K562 (cell line): Measurements from ENCODE around the gene TNPO2. TPM values are rescaled to one million over a fixed set of nuclear protein-coding genes. Genes with fewer than 3 reads are reported as not detected.
A peak's percentile ranks its signal among the peaks of the same experiment; 100 is the strongest.

Source experiments
- ASH1L ChIP-seq: fragments of 450-650 bp; IDR thresholded peaks from 2 replicates; pipeline ENCODE4 v1.6.1; 2018; ENCODE audit warnings: borderline replicate concordance, mild to moderate bottlenecking, low read depth; ENCODE audit not compliant: partially characterized antibody
- FOXO4 ChIP-seq: fragments of 450-650 bp; formaldehyde crosslinking; IDR thresholded peaks from 2 replicates; pipeline ENCODE4 v1.4.0; 2020; ENCODE audit warnings: mild to moderate bottlenecking, moderate library complexity
- PBX2 ChIP-seq, 2 experiments: IDR thresholded peaks in 1 of 2; conservative IDR thresholded peaks in 1 of 2; 2 replicates each; pipeline ENCODE4 v1.6.1; 2016; ENCODE audit warnings: low read depth in 2 of 2, mild to moderate bottlenecking in 1 of 2, missing compliant biosample characterization in 1 of 2, missing genetic modification characterization in 1 of 2, moderate library complexity in 1 of 2
- RBM17 ChIP-seq: fragments of 200-400 bp; formaldehyde crosslinking; IDR thresholded peaks from 2 replicates; pipeline ENCODE4 v1.6.1; 2017; ENCODE audit warnings: low read depth, mild to moderate bottlenecking, low read length, borderline replicate concordance
- polyA plus RNA-seq, 8 experiments: library from polyadenylated mRNA; depleted of rRNA in 4 of 8; stranded (reverse) in 5 of 8; unstranded in 3 of 8; fragments of >200 nt; fragmentation: Nextera tagmentation in 2 of 8; fragmentation: Illumina TruSeq in 1 of 8; extraction: Ambion mirVana in 2 of 8; extraction: Trizol in 1 of 8; gene quantifications; 2 replicates each; pipeline versions ENCODE4 v1.2.1 to v1.2.3, GENCODE V29; 2011 to 2014; ENCODE audit warnings: inconsistent platforms in 1 of 8, missing spikeins in 1 of 8
- total RNA-seq, 7 experiments: library from RNA; depleted of rRNA in 6 of 7; stranded (reverse); fragments of >200 nt in 6 of 7; fragmentation: Illumina TruSeq in 2 of 7; extraction: Trizol in 2 of 7; gene quantifications; 2 replicates each; pipeline versions ENCODE4 v1.2.1 to v1.2.3, GENCODE V29; 2011 to 2021; ENCODE audit warnings: low replicate concordance in 1 of 7
- TF ChIP-seq, protein P1 (sequence below): fragments of 450-650 bp; IDR thresholded peaks from 2 replicates; pipeline ENCODE4 v1.6.1; 2016; ENCODE audit warnings: low read depth
- TF ChIP-seq, protein P2 (sequence below): IDR thresholded peaks from 2 replicates; pipeline ENCODE4 v1.6.1; 2011; ENCODE audit warnings: borderline replicate concordance, low read depth, mild to moderate bottlenecking, moderate library complexity, low read length; ENCODE audit not compliant: insufficient read depth, poor library complexity, severe bottlenecking

TNPO2 gene
- total and polyA plus RNA-seq, 9 of the 15 experiments (the other 6 are each of a cell fraction or from before 2014, with no cell fraction given): 6.0 to 126 (median 53.8) TPM

- peak; percentile 86 for TF ChIP-seq ASH1L
- no peak for TF ChIP-seq FOXO4 (CRISPR knock-in tag)
- TF ChIP-seq, protein P1, sequence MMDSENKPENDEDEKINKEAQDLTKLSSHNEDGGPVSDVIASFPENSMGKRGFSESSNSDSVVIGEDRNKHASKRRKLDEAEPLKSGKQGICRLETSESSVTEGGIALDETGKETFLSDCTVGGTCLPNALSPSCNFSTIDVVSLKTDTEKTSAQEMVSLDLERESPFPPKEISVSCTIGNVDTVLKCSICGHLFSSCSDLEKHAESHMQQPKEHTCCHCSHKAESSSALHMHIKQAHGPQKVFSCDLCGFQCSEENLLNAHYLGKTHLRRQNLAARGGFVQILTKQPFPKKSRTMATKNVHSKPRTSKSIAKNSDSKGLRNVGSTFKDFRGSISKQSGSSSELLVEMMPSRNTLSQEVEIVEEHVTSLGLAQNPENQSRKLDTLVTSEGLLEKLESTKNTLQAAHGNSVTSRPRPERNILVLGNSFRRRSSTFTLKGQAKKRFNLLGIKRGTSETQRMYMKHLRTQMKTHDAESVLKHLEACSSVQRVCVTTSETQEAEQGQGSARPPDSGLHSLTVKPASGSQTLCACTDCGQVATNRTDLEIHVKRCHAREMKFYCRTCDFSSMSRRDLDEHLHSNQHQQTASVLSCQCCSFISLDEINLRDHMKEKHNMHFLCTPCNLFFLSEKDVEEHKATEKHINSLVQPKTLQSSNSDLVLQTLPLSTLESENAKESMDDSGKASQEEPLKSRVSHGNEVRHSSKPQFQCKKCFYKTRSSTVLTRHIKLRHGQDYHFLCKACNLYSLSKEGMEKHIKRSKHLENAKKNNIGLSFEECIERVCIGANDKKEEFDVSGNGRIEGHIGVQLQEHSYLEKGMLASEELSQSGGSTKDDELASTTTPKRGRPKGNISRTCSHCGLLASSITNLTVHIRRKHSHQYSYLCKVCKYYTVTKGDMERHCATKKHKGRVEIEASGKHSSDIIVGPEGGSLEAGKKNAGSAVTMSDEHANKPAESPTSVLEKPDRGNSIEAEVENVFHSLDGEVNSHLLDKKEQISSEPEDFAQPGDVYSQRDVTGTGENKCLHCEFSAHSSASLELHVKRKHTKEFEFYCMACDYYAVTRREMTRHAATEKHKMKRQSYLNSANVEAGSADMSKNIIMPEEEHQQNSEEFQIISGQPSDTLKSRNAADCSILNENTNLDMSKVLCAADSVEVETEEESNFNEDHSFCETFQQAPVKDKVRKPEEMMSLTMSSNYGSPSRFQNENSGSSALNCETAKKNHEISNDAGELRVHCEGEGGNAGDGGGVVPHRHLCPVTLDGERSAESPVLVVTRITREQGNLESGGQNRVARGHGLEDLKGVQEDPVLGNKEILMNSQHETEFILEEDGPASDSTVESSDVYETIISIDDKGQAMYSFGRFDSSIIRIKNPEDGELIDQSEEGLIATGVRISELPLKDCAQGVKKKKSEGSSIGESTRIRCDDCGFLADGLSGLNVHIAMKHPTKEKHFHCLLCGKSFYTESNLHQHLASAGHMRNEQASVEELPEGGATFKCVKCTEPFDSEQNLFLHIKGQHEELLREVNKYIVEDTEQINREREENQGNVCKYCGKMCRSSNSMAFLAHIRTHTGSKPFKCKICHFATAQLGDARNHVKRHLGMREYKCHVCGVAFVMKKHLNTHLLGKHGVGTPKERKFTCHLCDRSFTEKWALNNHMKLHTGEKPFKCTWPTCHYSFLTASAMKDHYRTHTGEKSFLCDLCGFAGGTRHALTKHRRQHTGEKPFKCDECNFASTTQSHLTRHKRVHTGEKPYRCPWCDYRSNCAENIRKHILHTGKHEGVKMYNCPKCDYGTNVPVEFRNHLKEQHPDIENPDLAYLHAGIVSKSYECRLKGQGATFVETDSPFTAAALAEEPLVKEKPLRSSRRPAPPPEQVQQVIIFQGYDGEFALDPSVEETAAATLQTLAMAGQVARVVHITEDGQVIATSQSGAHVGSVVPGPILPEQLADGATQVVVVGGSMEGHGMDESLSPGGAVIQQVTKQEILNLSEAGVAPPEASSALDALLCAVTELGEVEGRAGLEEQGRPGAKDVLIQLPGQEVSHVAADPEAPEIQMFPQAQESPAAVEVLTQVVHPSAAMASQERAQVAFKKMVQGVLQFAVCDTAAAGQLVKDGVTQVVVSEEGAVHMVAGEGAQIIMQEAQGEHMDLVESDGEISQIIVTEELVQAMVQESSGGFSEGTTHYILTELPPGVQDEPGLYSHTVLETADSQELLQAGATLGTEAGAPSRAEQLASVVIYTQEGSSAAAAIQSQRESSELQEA: no peak
- TF ChIP-seq PBX2 (CRISPR knock-in tag; IDR thresholded peaks at IDR 0.05; ENCODE audit: low read depth): no peak
- 0 out of 2 replicates have a peak, but pooled peaks have one; percentile 8 for TF ChIP-seq PBX2 (tag; conservative IDR thresholded peaks at IDR 0.05; ENCODE audit: low read depth)
- TF ChIP-seq, protein P2, sequence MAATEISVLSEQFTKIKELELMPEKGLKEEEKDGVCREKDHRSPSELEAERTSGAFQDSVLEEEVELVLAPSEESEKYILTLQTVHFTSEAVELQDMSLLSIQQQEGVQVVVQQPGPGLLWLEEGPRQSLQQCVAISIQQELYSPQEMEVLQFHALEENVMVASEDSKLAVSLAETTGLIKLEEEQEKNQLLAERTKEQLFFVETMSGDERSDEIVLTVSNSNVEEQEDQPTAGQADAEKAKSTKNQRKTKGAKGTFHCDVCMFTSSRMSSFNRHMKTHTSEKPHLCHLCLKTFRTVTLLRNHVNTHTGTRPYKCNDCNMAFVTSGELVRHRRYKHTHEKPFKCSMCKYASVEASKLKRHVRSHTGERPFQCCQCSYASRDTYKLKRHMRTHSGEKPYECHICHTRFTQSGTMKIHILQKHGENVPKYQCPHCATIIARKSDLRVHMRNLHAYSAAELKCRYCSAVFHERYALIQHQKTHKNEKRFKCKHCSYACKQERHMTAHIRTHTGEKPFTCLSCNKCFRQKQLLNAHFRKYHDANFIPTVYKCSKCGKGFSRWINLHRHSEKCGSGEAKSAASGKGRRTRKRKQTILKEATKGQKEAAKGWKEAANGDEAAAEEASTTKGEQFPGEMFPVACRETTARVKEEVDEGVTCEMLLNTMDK: no peak
- no peak for TF ChIP-seq RBM17
These were observed 20.7 kb downstream of the TNPO2 start (continued) for GRCh38 chr19:12703046-12703445.
